ENCODE data around the gene HFE. TPM values are rescaled to one million over a fixed set of nuclear protein-coding genes. Genes with fewer than 3 reads are reported as not detected.
A peak's percentile ranks its signal among the peaks of the same experiment; 100 is the strongest.

Gene HFE
- total and polyA plus RNA-seq, 10 of the 15 experiments (the other 5 are each of a cell fraction or from before 2014, with no cell fraction given): 0.52 to 5.9 (median 1.7) TPM

GRCh38 chr6:26122793-26123674, 35.8 kb downstream of the HFE start (continued):
- peak; percentile 91 for TF ChIP-seq ATF7 (IDR thresholded peaks at IDR 0.05; ENCODE audit: low read depth)
- TF ChIP-seq SMC3 (IDR thresholded peaks at IDR 0.05; ENCODE audit: borderline replicate concordance, low read length): no peak
- TF ChIP-seq CREB1 (IDR thresholded peaks at IDR 0.05; ENCODE audit: low read depth): peak; percentile 95
- TF ChIP-seq NKRF (conservative IDR thresholded peaks at IDR 0.05): peak; percentile 93
- TF ChIP-seq POU2F2 (IDR thresholded peaks at IDR 0.05; ENCODE audit: borderline replicate concordance, low read depth, low read length): peak; percentile 99
- TF ChIP-seq ZNF207 (IDR thresholded peaks at IDR 0.05; ENCODE audit: borderline replicate concordance): peak; percentile 70; the same call in 1 of the 2 replicates
- TF ChIP-seq NR2F1 (conservative IDR thresholded peaks at IDR 0.05): peak; percentile 73
- TF ChIP-seq CHD1 (IDR thresholded peaks at IDR 0.05; ENCODE audit: low read depth, low read length): peak; percentile 93
- TF ChIP-seq ASH2L (IDR thresholded peaks at IDR 0.05; ENCODE audit: borderline replicate concordance, low read depth): no peak
- TF ChIP-seq TBL1XR1 (IDR thresholded peaks at IDR 0.05; ENCODE audit: low read depth, low read length): 0 out of 2 replicates have a peak, but pooled peaks have one; percentile 9
- TF ChIP-seq MEF2A (IDR thresholded peaks at IDR 0.05; ENCODE audit: insufficient read depth, low read depth, low read length): peak; percentile 60

Data from GM12878 (cell line).